Gastroesophageal sphincter (tissue), 3 donors: Measurements from ENCODE around the gene MTHFD2L.

ENCODE experiments used
- EP300 ChIP-seq: sonication (generic); formaldehyde crosslinking; IDR thresholded peaks from one replicate; pipeline ENCODE4 v1.6.1; 2017; ENCODE audit warnings: antibody characterized with exemption, mild to moderate bottlenecking
- POLR2AphosphoS5 ChIP-seq: sonication (generic); formaldehyde crosslinking; IDR thresholded peaks from one replicate; pipeline ENCODE4 v1.6.1; 2017; ENCODE audit warnings: antibody characterized with exemption
- TF ChIP-seq, protein P1 (sequence below), 4 experiments: fragments of 200-600 bp in 2 of 4; fragments of 450-650 bp in 2 of 4; sonication (generic) in 1 of 4; IDR thresholded peaks; one replicate each; pipeline ENCODE4 v1.5.1; 2017 to 2019; ENCODE audit warnings: antibody characterized with exemption in 4 of 4, mild to moderate bottlenecking in 2 of 4, moderate library complexity in 2 of 4

DNA sequence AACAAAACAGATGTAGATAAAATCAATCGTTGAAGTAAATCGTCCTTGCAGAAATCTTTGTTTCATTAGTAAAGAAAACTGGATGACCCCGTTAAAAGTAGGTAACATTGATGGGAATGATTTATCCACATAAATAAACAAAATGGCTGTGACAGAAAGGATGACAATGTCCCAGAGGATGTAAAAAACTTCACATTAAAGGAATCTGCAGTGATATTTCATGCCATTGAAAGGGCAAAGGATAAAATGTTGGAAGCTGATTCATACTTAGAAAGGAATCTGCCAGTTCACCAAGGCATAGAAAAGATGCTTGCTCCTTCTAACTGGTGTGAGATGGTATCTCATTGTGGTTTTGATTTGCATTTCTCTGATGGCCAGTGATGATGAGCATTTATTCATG is 126.1 kb downstream of the MTHFD2L start:
- no peak for TF ChIP-seq EP300
- TF ChIP-seq, protein P1, sequence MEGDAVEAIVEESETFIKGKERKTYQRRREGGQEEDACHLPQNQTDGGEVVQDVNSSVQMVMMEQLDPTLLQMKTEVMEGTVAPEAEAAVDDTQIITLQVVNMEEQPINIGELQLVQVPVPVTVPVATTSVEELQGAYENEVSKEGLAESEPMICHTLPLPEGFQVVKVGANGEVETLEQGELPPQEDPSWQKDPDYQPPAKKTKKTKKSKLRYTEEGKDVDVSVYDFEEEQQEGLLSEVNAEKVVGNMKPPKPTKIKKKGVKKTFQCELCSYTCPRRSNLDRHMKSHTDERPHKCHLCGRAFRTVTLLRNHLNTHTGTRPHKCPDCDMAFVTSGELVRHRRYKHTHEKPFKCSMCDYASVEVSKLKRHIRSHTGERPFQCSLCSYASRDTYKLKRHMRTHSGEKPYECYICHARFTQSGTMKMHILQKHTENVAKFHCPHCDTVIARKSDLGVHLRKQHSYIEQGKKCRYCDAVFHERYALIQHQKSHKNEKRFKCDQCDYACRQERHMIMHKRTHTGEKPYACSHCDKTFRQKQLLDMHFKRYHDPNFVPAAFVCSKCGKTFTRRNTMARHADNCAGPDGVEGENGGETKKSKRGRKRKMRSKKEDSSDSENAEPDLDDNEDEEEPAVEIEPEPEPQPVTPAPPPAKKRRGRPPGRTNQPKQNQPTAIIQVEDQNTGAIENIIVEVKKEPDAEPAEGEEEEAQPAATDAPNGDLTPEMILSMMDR (IDR thresholded peaks at IDR 0.05) = no peak
- no peak for TF ChIP-seq POLR2AphosphoS5
